GM19468 (cell line): ENCODE measurements around the gene CDH23.

Experiments used
- ATAC-seq: cut with Tn5 transposase; IDR thresholded peaks from one replicate; pipeline ENCODE4 v1.9.1; 2021; ENCODE audit warnings: mild to moderate bottlenecking, moderate library complexity, moderate number of reproducible peaks; ENCODE audit not compliant: unreplicated experiment; ENCODE audit errors: extremely low read depth

The CDH23 gene

GRCh38 chr10:71771821-71772617 lies 375.3 kb downstream of the CDH23 start:
- ATAC-seq, result no peak

GRCh38 chr10:71772832-71773220 lies 376.1 kb downstream of the CDH23 start:
- no peak for ATAC-seq

GRCh38 chr10:71773221-71773971 lies 376.7 kb downstream of the CDH23 start, which contains the start of gene VSIR:
TSS of gene VSIR (minus strand) at chr10:71773520. CDS start at chr10:71773439, 81 bp downstream.
- ATAC-seq, result no peak

GRCh38 chr10:71774916-71775702 lies 378.4 kb downstream of the CDH23 start:
- no peak for ATAC-seq

GRCh38 chr10:71776481-71776925 lies 379.8 kb downstream of the CDH23 start:
- no peak for ATAC-seq

GRCh38 chr10:71777213-71777985 lies 380.7 kb downstream of the CDH23 start:
- ATAC-seq, result no peak

- ATAC-seq, result no peak
These were observed 381.5 kb downstream of the CDH23 start for GRCh38 chr10:71778071-71778825.

GRCh38 chr10:71779641-71780040 lies 382.9 kb downstream of the CDH23 start:
- ATAC-seq, result no peak

- ATAC-seq, result no peak
These were observed 383.4 kb downstream of the CDH23 start for GRCh38 chr10:71780156-71780555.

- no peak for ATAC-seq
These were observed 384.0 kb downstream of the CDH23 start for GRCh38 chr10:71780719-71781118.

GRCh38 chr10:71782221-71782916 lies 385.6 kb downstream of the CDH23 start:
- no peak for ATAC-seq

- ATAC-seq, result no peak
These were observed 386.3 kb downstream of the CDH23 start for GRCh38 chr10:71782917-71783490.

GRCh38 chr10:71783917-71784678 lies 387.4 kb downstream of the CDH23 start:
- ATAC-seq, result no peak

GRCh38 chr10:71784679-71785272 lies 388.1 kb downstream of the CDH23 start:
- ATAC-seq, result no peak

GRCh38 chr10:71788954-71789353 lies 392.2 kb downstream of the CDH23 start:
- no peak for ATAC-seq

- no peak for ATAC-seq
These were observed 393.2 kb downstream of the CDH23 start for GRCh38 chr10:71789871-71790270.
